K562 (cell line): Measurements from ENCODE around the gene ARHGEF4. TPM values are rescaled to one million over a fixed set of nuclear protein-coding genes. Genes with fewer than 3 reads are reported as not detected.

ENCODE experiments used
- GATA2 ChIP-seq: sonication (generic); formaldehyde crosslinking; IDR thresholded peaks from 2 replicates; pipeline ENCODE4 v1.4.0; 2020; ENCODE audit warnings: mild to moderate bottlenecking, missing genetic modification reagents
- GATAD2A ChIP-seq: fragments of 450-650 bp; IDR thresholded peaks from 2 replicates; pipeline ENCODE4 v1.6.1; 2017
- GATAD2B ChIP-seq: fragments of 450-650 bp; IDR thresholded peaks from 2 replicates; pipeline ENCODE4 v1.6.1; 2017; ENCODE audit warnings: mild to moderate bottlenecking, borderline replicate concordance
- SREBF2 ChIP-seq: sonication (generic); formaldehyde crosslinking; IDR thresholded peaks from 2 replicates; pipeline ENCODE4 v1.4.0; 2020; ENCODE audit warnings: mild to moderate bottlenecking, missing genetic modification reagents
- TCF15 ChIP-seq: fragments of 250-450 bp; sonication (Bioruptor Pico); IDR thresholded peaks from 2 replicates; pipeline ENCODE4 v1.8.0; 2022; ENCODE audit warnings: moderate library complexity, mild to moderate bottlenecking, inconsistent platforms
- ZNF253 ChIP-seq: fragments of 250-450 bp; sonication (Bioruptor Pico); conservative IDR thresholded peaks from 2 replicates; pipeline ENCODE4 v1.6.1; 2021; ENCODE audit warnings: mild to moderate bottlenecking
- ZNF444 ChIP-seq: fragments of 250-450 bp; sonication (Bioruptor Pico); IDR thresholded peaks from 2 replicates; pipeline ENCODE4 v1.4.0; 2020; ENCODE audit warnings: mild to moderate bottlenecking, moderate library complexity
- ZNF551 ChIP-seq: fragments of 250-450 bp; sonication (Bioruptor Pico); IDR thresholded peaks from 2 replicates; pipeline ENCODE4 v1.5.0; 2021; ENCODE audit warnings: mild to moderate bottlenecking, moderate library complexity
- polyA plus RNA-seq, 8 experiments: library from polyadenylated mRNA; depleted of rRNA in 4 of 8; stranded (reverse) in 5 of 8; unstranded in 3 of 8; fragments of >200 nt; fragmentation: Nextera tagmentation in 2 of 8; fragmentation: Illumina TruSeq in 1 of 8; extraction: Ambion mirVana in 2 of 8; extraction: Trizol in 1 of 8; gene quantifications; 2 replicates each; pipeline versions ENCODE4 v1.2.1 to v1.2.3, GENCODE V29; 2011 to 2014; ENCODE audit warnings: inconsistent platforms in 1 of 8, missing spikeins in 1 of 8
- total RNA-seq, 7 experiments: library from RNA; depleted of rRNA in 6 of 7; stranded (reverse); fragments of >200 nt in 6 of 7; fragmentation: Illumina TruSeq in 2 of 7; extraction: Trizol in 2 of 7; gene quantifications; 2 replicates each; pipeline versions ENCODE4 v1.2.1 to v1.2.3, GENCODE V29; 2011 to 2021; ENCODE audit warnings: low replicate concordance in 1 of 7
- TF ChIP-seq, protein P1 (sequence below): fragments of 250-450 bp; sonication (Bioruptor Pico); IDR thresholded peaks from 2 replicates; pipeline ENCODE4 v1.5.0; 2021; ENCODE audit warnings: mild to moderate bottlenecking, moderate library complexity

The ARHGEF4 gene
- total and polyA plus RNA-seq, 9 of the 15 experiments (the other 6 are each of a cell fraction or from before 2014, with no cell fraction given) = not detected

DNA sequence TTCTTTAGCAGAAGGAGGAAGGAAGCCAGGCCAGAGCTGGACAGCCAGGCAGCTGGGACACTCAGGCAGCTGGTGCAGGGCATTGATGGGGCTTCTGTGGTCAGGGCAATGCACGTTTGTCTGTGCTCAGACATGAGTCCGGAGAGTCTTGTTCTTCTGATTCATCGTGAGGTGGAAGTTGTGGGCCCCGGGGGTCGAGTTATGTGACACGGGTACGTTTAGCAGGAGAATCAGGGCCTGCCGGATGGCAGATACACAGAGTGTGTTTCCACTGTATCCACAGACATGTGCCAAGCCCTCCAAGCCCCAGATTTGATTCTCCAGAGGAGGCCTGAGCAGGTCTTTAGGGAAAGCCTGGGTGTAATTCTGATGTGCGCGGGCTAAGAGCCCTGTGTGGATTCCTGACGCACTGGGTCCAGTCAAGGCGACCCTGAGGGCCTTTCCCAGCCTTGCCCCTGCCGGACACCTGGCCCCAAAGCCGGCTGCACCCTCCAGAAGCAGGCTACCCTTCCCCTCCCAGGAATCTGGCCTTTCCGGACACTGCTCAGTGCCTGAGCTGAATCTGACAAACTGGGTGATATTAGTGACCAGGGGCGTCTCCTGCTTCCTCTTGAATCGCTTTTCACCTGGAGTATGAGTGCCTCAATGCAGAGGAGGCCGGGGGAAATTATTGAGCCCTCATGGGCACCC is 10.1 kb downstream of the ARHGEF4 start (continued):
- TF ChIP-seq, protein P1, sequence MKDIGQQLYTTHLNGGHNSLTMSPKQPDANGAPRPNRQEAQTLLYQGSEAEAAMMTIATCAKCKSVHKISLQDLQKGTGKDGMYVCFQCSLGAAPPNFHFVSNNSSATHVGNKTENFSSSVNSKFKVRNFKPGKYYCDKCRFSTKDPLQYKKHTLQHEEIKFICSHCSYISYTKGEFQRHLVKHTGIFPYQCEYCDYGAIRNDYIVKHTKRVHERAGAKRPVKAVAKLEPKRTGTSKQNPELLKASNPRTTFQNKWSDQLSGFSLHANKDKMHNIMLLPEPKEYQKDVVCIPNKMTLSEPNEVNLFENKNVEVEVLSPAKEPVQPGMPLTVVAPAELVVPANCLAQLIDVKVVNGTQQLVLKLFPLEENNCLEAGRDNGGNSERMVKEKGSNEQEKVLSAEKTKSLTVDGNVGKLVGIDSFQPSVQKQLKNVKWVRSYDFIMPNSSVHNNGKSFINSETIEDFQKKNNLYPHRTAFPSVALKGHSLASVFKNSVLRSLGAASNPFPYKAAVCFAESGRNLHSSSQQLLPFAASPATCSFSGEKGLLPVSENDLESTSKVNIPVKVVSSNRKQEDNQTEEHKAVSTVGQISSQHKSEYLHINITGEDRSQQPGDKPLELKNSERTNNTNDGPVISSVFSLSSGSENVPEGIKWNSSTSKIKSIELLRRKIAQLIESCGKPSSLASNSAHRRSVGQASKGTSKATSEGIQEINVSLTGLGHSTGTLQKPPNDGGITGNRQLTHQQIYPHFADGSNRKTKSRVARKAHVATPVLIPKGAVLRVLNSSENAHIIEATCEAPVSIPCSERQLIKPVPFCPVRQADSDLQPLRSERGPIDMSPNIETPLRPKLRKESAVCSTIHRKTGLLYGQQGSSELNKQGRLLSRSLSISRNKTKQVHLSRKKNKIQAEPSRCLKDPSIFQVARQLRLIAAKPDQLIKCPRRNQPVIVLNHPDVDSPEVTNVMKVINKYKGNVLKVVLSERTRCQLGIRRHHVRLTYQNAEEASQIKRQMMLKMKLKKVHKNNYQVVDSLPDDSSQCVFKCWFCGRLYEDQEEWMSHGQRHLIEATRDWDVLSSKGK (CRISPR knock-in tag) = no peak
- no peak for TF ChIP-seq GATAD2A
- TF ChIP-seq GATAD2B = no peak
- TF ChIP-seq ZNF551 = no peak
- no peak for TF ChIP-seq ZNF444 (CRISPR knock-in tag)
- no peak for TF ChIP-seq SREBF2 (CRISPR knock-in tag)
- no peak for TF ChIP-seq ZNF253
- no peak for TF ChIP-seq GATA2
- TF ChIP-seq TCF15 = no peak
